OCI-LY1 (cell line): ENCODE data around the gene ZC4H2.
A peak's percentile ranks its signal among the peaks of the same experiment; 100 is the strongest.
"Not testable (repeated sequence)": the region's sequence is repeated elsewhere in the genome, so short reads cannot be mapped to it uniquely, and the experiment has no call there.

Source experiments
- H2AFZ ChIP-seq: fragments of 200-600 bp; sonication (generic), shearing (Covaris generic); 2 replicates; pipeline ENCODE4 v1.6.0; 2014; ENCODE audit warnings: antibody characterized with exemption, mild to moderate bottlenecking, low read length
- H3F3A ChIP-seq: fragments of 200-600 bp; sonication (generic), shearing (Covaris generic); 2 replicates; pipeline ENCODE4 v1.6.0; 2014; ENCODE audit warnings: mild to moderate bottlenecking, antibody characterized with exemption, low read length, moderate library complexity; ENCODE audit not compliant: insufficient read depth
- H3K27ac ChIP-seq: fragments of 200-600 bp; sonication (generic); 2 replicates; pipeline ENCODE4 v1.5.1; 2014; ENCODE audit warnings: low read length, mixed run types, mild to moderate bottlenecking, low read depth; ENCODE audit not compliant: poor library complexity, severe bottlenecking
- H3K27me3 ChIP-seq: fragments of 200-600 bp; sonication (generic); 2 replicates; pipeline ENCODE4 v1.6.0; 2014; ENCODE audit warnings: antibody characterized with exemption, mild to moderate bottlenecking, low read length, moderate library complexity; ENCODE audit not compliant: insufficient read depth
- H3K36me3 ChIP-seq: fragments of 200-600 bp; sonication (generic); 2 replicates; pipeline ENCODE4 v1.6.1; 2014; ENCODE audit warnings: mild to moderate bottlenecking, antibody characterized with exemption, low read length, moderate library complexity, mixed read lengths; ENCODE audit not compliant: insufficient read depth
- H3K4me1 ChIP-seq: fragments of 200-600 bp; sonication (generic); 2 replicates; pipeline ENCODE4 v1.5.1; 2014; ENCODE audit warnings: mild to moderate bottlenecking, low read length, moderate library complexity; ENCODE audit not compliant: insufficient read depth, severe bottlenecking
- H3K4me2 ChIP-seq: fragments of 200-600 bp; sonication (generic), shearing (Covaris generic); 2 replicates; pipeline ENCODE4 v1.6.1; 2014; ENCODE audit warnings: low read length
- H3K4me3 ChIP-seq: fragments of 200-600 bp; sonication (generic); 2 replicates; pipeline ENCODE4 v1.5.1; 2014; ENCODE audit warnings: low read length, low read depth, mild to moderate bottlenecking, mixed read lengths; ENCODE audit not compliant: poor library complexity, severe bottlenecking
- H3K79me2 ChIP-seq: fragments of 200-600 bp; shearing (Covaris generic); 2 replicates; pipeline ENCODE4 v1.6.1; 2016; ENCODE audit warnings: mixed run types, low read length, mixed read lengths; ENCODE audit not compliant: insufficient read depth
- H3K9ac ChIP-seq: fragments of 200-600 bp; sonication (generic), shearing (Covaris generic); 2 replicates; pipeline ENCODE4 v1.6.1; 2014; ENCODE audit warnings: mild to moderate bottlenecking, low read length, mixed read lengths
- H3K9me2 ChIP-seq: fragments of 200-600 bp; sonication (generic), shearing (Covaris generic); 2 replicates; pipeline ENCODE4 v1.6.1; 2014; ENCODE audit warnings: low read depth, mild to moderate bottlenecking, low read length, mixed read lengths
- H3K9me3 ChIP-seq: fragments of 200-600 bp; shearing (Covaris generic); 2 replicates; pipeline ENCODE4 v1.6.1; 2014; ENCODE audit warnings: low read length, mixed read lengths
- H4K20me1 ChIP-seq: fragments of 200-600 bp; sonication (generic), shearing (Covaris generic); 2 replicates; pipeline ENCODE4 v1.6.0; 2016; ENCODE audit warnings: mild to moderate bottlenecking, low read length; ENCODE audit not compliant: insufficient read depth
- CTCF ChIP-seq: fragments of 200-600 bp; sonication (generic), shearing (Covaris generic); IDR thresholded peaks from 2 replicates; pipeline ENCODE4 v1.5.1; 2017; ENCODE audit warnings: mild to moderate bottlenecking, antibody characterized with exemption, low read length, moderate library complexity, mixed read lengths
- EZH2 ChIP-seq: fragments of 200-600 bp; sonication (generic), shearing (Covaris generic); IDR thresholded peaks from 2 replicates; pipeline ENCODE4 v1.8.0; 2017; ENCODE audit warnings: borderline replicate concordance, mixed run types, mild to moderate bottlenecking, antibody characterized with exemption, low read length, moderate library complexity, mixed read lengths

The ZC4H2 gene

GRCh38 chrX:64885850-64886249, 90.4 kb downstream of the ZC4H2 start:
- no peaks in the 10 kb centered on the region for H3K36me3 ChIP-seq

GRCh38 chrX:64878709-64879108, 97.5 kb downstream of the ZC4H2 start:
- H3K4me2 ChIP-seq, H2AFZ ChIP-seq, H3K36me3 ChIP-seq, H4K20me1 ChIP-seq, H3K79me2 ChIP-seq, H3K27ac ChIP-seq, H3K9ac ChIP-seq, H3F3A ChIP-seq, H3K9me2 ChIP-seq, H3K4me3 ChIP-seq, H3K9me3 ChIP-seq, H3K27me3 ChIP-seq, H3K4me1 ChIP-seq: not testable (repeated sequence)

More at GRCh38 chrX:64885850-64886249, 90.4 kb downstream of the ZC4H2 start:
- Histone ChIP-seq H2AFZ (no peak overlapping the region), H3K27ac (no peak overlapping the region), H3K4me3 (no peak overlapping the region), H3K9me3 (no peaks in the 10 kb centered on the region), H3K27me3 (no peaks in the 10 kb centered on the region), H3K79me2 (no peaks in the 10 kb centered on the region), H3K4me1 (no peaks in the 10 kb centered on the region), H3K9ac (no peak overlapping the region), H3K9me2 (no peaks in the 10 kb centered on the region), H3F3A (no peaks in the 10 kb centered on the region), H3K4me2 (no peak overlapping the region), H4K20me1 (no peaks in the 10 kb centered on the region)
- TF ChIP-seq CTCF (peak; percentile 32; the same call in 1 of the 2 replicates), EZH2 (no peak)

- no peaks in the 10 kb centered on the region for H4K20me1 ChIP-seq
- H3K79me2 ChIP-seq, result no peaks in the 10 kb centered on the region
- H3K27me3 ChIP-seq, result no peaks in the 10 kb centered on the region
- no peak overlapping the region for H2AFZ ChIP-seq
- no peaks in the 10 kb centered on the region; the same call in 1 of the 2 replicates for H3K36me3 ChIP-seq
- no peaks in the 10 kb centered on the region for H3K9me2 ChIP-seq
- H3F3A ChIP-seq, result no peaks in the 10 kb centered on the region
- no peak overlapping the region for H3K9ac ChIP-seq
- H3K4me2 ChIP-seq, result no peak overlapping the region
- TF ChIP-seq CTCF (no peak), EZH2 (no peak)
- H3K4me1 ChIP-seq, result peaks cover 3% of the 10 kb centered on the region
- H3K27ac ChIP-seq, result no peak overlapping the region
- no peaks in the 10 kb centered on the region for H3K9me3 ChIP-seq
- H3K4me3 ChIP-seq, result no peak overlapping the region
Measured at GRCh38 chrX:64867217-64867616, 109.0 kb downstream of the ZC4H2 start.
